IMR-90 (cell line): Measurements from ENCODE around the gene KIR3DL1. TPM values are rescaled to one million over a fixed set of nuclear protein-coding genes. Genes with fewer than 3 reads are reported as not detected.

Experiments used
- ATAC-seq: fragments of 200-7000 bp; cut with Tn5 transposase; 2 replicates; pipeline ENCODE4 v1.9.1; 2020; ENCODE audit warnings: low read depth, mild to moderate bottlenecking, moderate library complexity
- BruUV-seq: library from RNA; stranded (reverse); fragments of 400-500 nt; replicated peaks from 2 replicates; lab custom pipeline; 2021; lab: Mats Ljungman, UMichigan
- CTCF ChIA-PET: fragments of 300-600 bp; formaldehyde crosslinking; extraction: SDS; loops from one replicate; lab custom pipeline; 2021; ENCODE audit warnings: antibody characterized with exemption; lab: Yijun Ruan, JAX
- POLR2A ChIA-PET: fragments of 300-600 bp; sonication (Branson Sonifier 250); formaldehyde crosslinking; loops from one replicate; lab custom pipeline; 2022; ENCODE audit warnings: antibody characterized with exemption; ENCODE audit not compliant: unreplicated experiment; lab: Charles Lee
- DNase-seq: peaks from one replicate; pipeline ENCODE4 v3.0.0; 2013
- H2AFZ ChIP-seq: replicated peaks from 2 replicates; pipeline ENCODE3; 2013; ENCODE audit warnings: low read length, mild to moderate bottlenecking; ENCODE audit not compliant: poor library complexity
- H2AK5ac ChIP-seq: 2 replicates; pipeline ENCODE4 v1.6.1; 2013; ENCODE audit warnings: low read depth, low read length, inconsistent platforms
- H2AK9ac ChIP-seq: replicated peaks from 2 replicates; pipeline ENCODE3; 2013; ENCODE audit warnings: mild to moderate bottlenecking, low read depth, low read length, moderate library complexity; ENCODE audit not compliant: poor library complexity
- H2BK120ac ChIP-seq: 2 replicates; pipeline ENCODE4 v1.6.1; 2013; ENCODE audit warnings: low read depth, low read length, inconsistent platforms
- H2BK15ac ChIP-seq: 3 replicates; pipeline ENCODE4 v1.6.1; 2013; ENCODE audit warnings: low read depth, low read length, inconsistent platforms
- H2BK20ac ChIP-seq: 2 replicates; pipeline ENCODE4 v1.6.1; 2013; ENCODE audit warnings: low read depth, mild to moderate bottlenecking, inconsistent platforms, low read length, moderate library complexity
- H2BK5ac ChIP-seq: 2 replicates; pipeline ENCODE4 v1.6.1; 2013; ENCODE audit warnings: mild to moderate bottlenecking, low read depth, low read length, inconsistent platforms; ENCODE audit not compliant: poor library complexity, severe bottlenecking
- H3K14ac ChIP-seq: replicated peaks from 2 replicates; pipeline ENCODE4 v1.6.1; 2013; ENCODE audit warnings: low read depth, low read length, inconsistent platforms
- H3K18ac ChIP-seq: 2 replicates; pipeline ENCODE4 v1.6.1; 2013; ENCODE audit warnings: low read depth, low read length, control low read depth
- H3K23ac ChIP-seq: 2 replicates; pipeline ENCODE4 v1.6.1; 2013; ENCODE audit warnings: low read depth, low read length, inconsistent platforms
- H3K27ac ChIP-seq: 2 replicates; pipeline ENCODE4 v1.5.1; 2013; ENCODE audit warnings: mild to moderate bottlenecking, control low read depth, low read length; ENCODE audit not compliant: insufficient read depth
- H3K27me3 ChIP-seq: 2 replicates; pipeline ENCODE4 v1.6.1; 2013; ENCODE audit warnings: low read length; ENCODE audit not compliant: control insufficient read depth, insufficient read depth
- H3K36me3 ChIP-seq: 2 replicates; pipeline ENCODE4 v1.6.1; 2013; ENCODE audit warnings: low read length, mixed read lengths; ENCODE audit not compliant: control insufficient read depth, insufficient read depth
- H3K4ac ChIP-seq: 2 replicates; pipeline ENCODE4 v1.6.1; 2013; ENCODE audit warnings: low read depth, low read length, inconsistent platforms
- H3K4me1 ChIP-seq: 2 replicates; pipeline ENCODE4 v1.6.1; 2013; ENCODE audit warnings: low read length, mixed read lengths; ENCODE audit not compliant: control insufficient read depth, insufficient read depth
- H3K4me2 ChIP-seq: 2 replicates; pipeline ENCODE4 v1.6.1; 2013; ENCODE audit warnings: low read depth, mild to moderate bottlenecking, control low read depth, low read length, moderate library complexity
- H3K4me3 ChIP-seq: 2 replicates; pipeline ENCODE4 v1.5.1; 2013; ENCODE audit warnings: low read depth, mild to moderate bottlenecking, control low read depth, low read length, moderate library complexity; ENCODE audit not compliant: insufficient read depth
- H3K56ac ChIP-seq: 2 replicates; pipeline ENCODE4 v1.6.1; 2013; ENCODE audit warnings: low read length, inconsistent platforms; ENCODE audit not compliant: insufficient read depth; ENCODE audit errors: extremely low read depth
- H3K79me1 ChIP-seq, 2 experiments: 2 replicates each; pipeline ENCODE4 v1.6.1; 2013; ENCODE audit warnings: low read length in 2 of 2, inconsistent platforms in 1 of 2, low read depth in 1 of 2
- H3K9ac ChIP-seq: 2 replicates; pipeline ENCODE4 v1.6.1; 2013; ENCODE audit warnings: low read depth, low read length, control low read depth
- H3K9me1 ChIP-seq: 2 replicates; pipeline ENCODE4 v1.6.1; 2013; ENCODE audit warnings: low read length, inconsistent platforms; ENCODE audit not compliant: insufficient read depth
- H3K9me3 ChIP-seq: 2 replicates; pipeline ENCODE4 v1.6.1; 2013; ENCODE audit warnings: low read length; ENCODE audit not compliant: control insufficient read depth, insufficient read depth
- H4K20me1 ChIP-seq: 2 replicates; pipeline ENCODE4 v1.6.1; 2013; ENCODE audit warnings: low read length, inconsistent platforms; ENCODE audit not compliant: insufficient read depth
- H4K5ac ChIP-seq: 2 replicates; pipeline ENCODE4 v1.6.1; 2013; ENCODE audit warnings: mild to moderate bottlenecking, low read depth, low read length, control low read depth
- H4K8ac ChIP-seq, 2 experiments: 2 replicates each; pipeline ENCODE4 v1.6.1; 2013; ENCODE audit warnings: low read depth in 2 of 2, low read length in 2 of 2, control low read depth in 1 of 2, inconsistent platforms in 1 of 2
- H4K91ac ChIP-seq: 2 replicates; pipeline ENCODE4 v1.6.1; 2013; ENCODE audit warnings: low read depth, low read length, inconsistent platforms; ENCODE audit not compliant: insufficient read depth
- BHLHE40 ChIP-seq: fragments of 150-350 bp; IDR thresholded peaks from 2 replicates; pipeline ENCODE4 v1.6.1; 2016; ENCODE audit warnings: mild to moderate bottlenecking, low read depth, low read length
- CEBPB ChIP-seq: IDR thresholded peaks from 2 replicates; pipeline ENCODE4 v1.6.1; 2012; ENCODE audit warnings: low read depth, low read length, improper control_type of control experiment
- CHD1 ChIP-seq: IDR thresholded peaks from 2 replicates; pipeline ENCODE4 v1.6.1; 2012; ENCODE audit warnings: low read depth, low read length, improper control_type of control experiment
- FOS ChIP-seq: fragments of 150-350 bp; IDR thresholded peaks from 2 replicates; pipeline ENCODE4 v1.6.1; 2016; ENCODE audit warnings: low read depth, low read length
- MAFK ChIP-seq: IDR thresholded peaks from 2 replicates; pipeline ENCODE4 v1.6.1; 2012; ENCODE audit warnings: low read depth, low read length, improper control_type of control experiment
- MAZ ChIP-seq: IDR thresholded peaks from 2 replicates; pipeline ENCODE4 v1.6.1; 2012; ENCODE audit warnings: low read depth, mild to moderate bottlenecking, low read length, improper control_type of control experiment, moderate library complexity, borderline replicate concordance
- MXI1 ChIP-seq: IDR thresholded peaks from 2 replicates; pipeline ENCODE4 v1.6.1; 2012; ENCODE audit warnings: low read depth, mild to moderate bottlenecking, low read length, moderate library complexity, borderline replicate concordance
- NFE2L2 ChIP-seq: fragments of 150-350 bp; IDR thresholded peaks from 2 replicates; pipeline ENCODE4 v1.6.1; 2016; ENCODE audit warnings: low read depth, mild to moderate bottlenecking, low read length
- POLR2A ChIP-seq: IDR thresholded peaks from 2 replicates; pipeline ENCODE4 v1.6.1; 2012; ENCODE audit warnings: mild to moderate bottlenecking, low read depth, low read length
- RAD21 ChIP-seq: IDR thresholded peaks from 2 replicates; pipeline ENCODE4 v1.6.1; 2012; ENCODE audit warnings: low read length, improper control_type of control experiment
- RCOR1 ChIP-seq: IDR thresholded peaks from 2 replicates; pipeline ENCODE4 v1.6.1; 2012; ENCODE audit warnings: mild to moderate bottlenecking, low read length, improper control_type of control experiment; ENCODE audit not compliant: insufficient replicate concordance
- RFX5 ChIP-seq: IDR thresholded peaks from 2 replicates; pipeline ENCODE4 v1.8.0; 2012; ENCODE audit warnings: low read depth, mild to moderate bottlenecking, low read length, moderate library complexity
- SMC3 ChIP-seq: fragments of 150-350 bp; IDR thresholded peaks from 2 replicates; pipeline ENCODE4 v1.6.1; 2016; ENCODE audit warnings: low read depth, mild to moderate bottlenecking, antibody characterized with exemption, low read length, moderate library complexity
- WGBS, 2 experiments: methylation state at CpG; one replicate each; pipeline versions ENCODE4 v1.1.5 to v1.1.7; 2013; ENCODE audit warnings: missing lambda C conversion rate in 2 of 2; ENCODE audit not compliant: insufficient read length in 1 of 2; ENCODE audit errors: extremely low coverage in 2 of 2; 5-methylcytosine and 5-hydroxymethylcytosine counted together
- dilution Hi-C: fragments of 300-500 bp; cut with HindIII; formaldehyde crosslinking; loops from one replicate; pipeline ENCODE4 v1.14.3; 2018; ENCODE audit warnings: low sequenced_read_pairs; ENCODE audit not compliant: unreplicated experiment
- in situ Hi-C: fragments of 300-500 bp; cut with MboI; formaldehyde crosslinking; loops from 3 replicates; pipeline ENCODE4 v1.14.3; 2019; ENCODE audit warnings: low sequenced_read_pairs, inconsistent platforms, mixed read lengths
- intact Hi-C: fragments of 100-400 bp; cut with micrococcal nuclease; formaldehyde crosslinking; loops from 2 replicates; pipeline ENCODE4 v1.10.0; 2022
- polyA plus RNA-seq, 3 experiments: library from polyadenylated mRNA; depleted of rRNA; stranded (reverse); fragments of >200 nt; gene quantifications; 2 replicates each; pipeline ENCODE4 v1.2.3, GENCODE V29; 2012; ENCODE audit warnings: low replicate concordance in 1 of 3
- total RNA-seq: library from RNA; depleted of rRNA; stranded (reverse); fragments of >200 nt; gene quantifications from 2 replicates; pipeline ENCODE4 v1.2.3, GENCODE V29; 2012
- TF ChIP-seq, protein P1 (sequence below): fragments of 150-350 bp; IDR thresholded peaks from 2 replicates; pipeline ENCODE4 v1.6.1; 2017; ENCODE audit warnings: mild to moderate bottlenecking, antibody characterized with exemption, low read length, low read depth
- TF ChIP-seq, protein P2 (sequence below): fragments of 150-350 bp; IDR thresholded peaks from 2 replicates; pipeline ENCODE4 v1.6.1; 2016; ENCODE audit warnings: low read depth, mild to moderate bottlenecking, low read length, moderate library complexity, borderline replicate concordance
- TF ChIP-seq, protein P3 (sequence below): conservative IDR thresholded peaks from 2 replicates; pipeline ENCODE4 v1.5.1; 2012; ENCODE audit warnings: mild to moderate bottlenecking, low read depth, low read length, improper control_type of control experiment

The KIR3DL1 gene
- total and polyA plus RNA-seq, 2 of the 4 experiments (the other 2 are of a cell fraction): not detected

DNA sequence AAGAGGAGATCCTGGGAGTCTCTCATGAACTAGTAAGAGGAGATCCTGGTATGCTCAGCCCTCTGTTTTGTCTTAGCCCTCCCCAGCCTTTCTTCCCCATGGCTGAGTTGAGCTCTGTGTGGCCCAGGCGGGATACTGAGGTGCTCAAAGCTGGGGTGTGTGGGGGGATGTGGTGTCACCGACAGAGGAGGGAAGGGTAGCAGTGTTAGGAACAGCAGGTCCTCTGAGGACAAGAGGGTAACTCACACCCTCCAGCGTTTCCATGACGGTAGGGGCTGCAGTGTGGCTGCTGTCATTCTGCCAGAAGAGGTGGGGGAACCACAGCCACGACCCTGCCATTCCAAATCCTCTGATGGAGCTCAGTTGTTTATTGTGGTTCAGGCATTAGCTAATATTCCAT is 12.2 kb upstream of the KIR3DL1 start:
- H3K14ac ChIP-seq: no peak overlapping the region
- in situ Hi-C loops: no loop called here

More for the DNA sequence above, 12.2 kb upstream of the KIR3DL1 start:
- no peak overlapping the region for H4K5ac ChIP-seq
- no peak overlapping the region for H3K18ac ChIP-seq
- no peak overlapping the region for H2BK120ac ChIP-seq
- no peak for ATAC-seq
- POLR2A ChIA-PET: no interaction called here
- no peak overlapping the region for H2BK15ac ChIP-seq
- no CpG with 5 or more reads among the region's 5 CpGs for WGBS, 2 experiments
- H3K56ac ChIP-seq: no peak overlapping the region
- no peaks in the 10 kb centered on the region for H3K36me3 ChIP-seq
- no peaks in the 10 kb centered on the region for H3K4me1 ChIP-seq
- H3K27me3 ChIP-seq: no peaks in the 10 kb centered on the region
- H4K8ac ChIP-seq: no peak overlapping the region
- H2AFZ ChIP-seq: no peak overlapping the region
- TF ChIP-seq MAZ: no peak
- TF ChIP-seq RCOR1: no peak
- TF ChIP-seq RAD21: no peak
- TF ChIP-seq, protein P1, sequence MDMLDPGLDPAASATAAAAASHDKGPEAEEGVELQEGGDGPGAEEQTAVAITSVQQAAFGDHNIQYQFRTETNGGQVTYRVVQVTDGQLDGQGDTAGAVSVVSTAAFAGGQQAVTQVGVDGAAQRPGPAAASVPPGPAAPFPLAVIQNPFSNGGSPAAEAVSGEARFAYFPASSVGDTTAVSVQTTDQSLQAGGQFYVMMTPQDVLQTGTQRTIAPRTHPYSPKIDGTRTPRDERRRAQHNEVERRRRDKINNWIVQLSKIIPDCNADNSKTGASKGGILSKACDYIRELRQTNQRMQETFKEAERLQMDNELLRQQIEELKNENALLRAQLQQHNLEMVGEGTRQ: no peak
- TF ChIP-seq CHD1: no peak
- TF ChIP-seq, protein P2, sequence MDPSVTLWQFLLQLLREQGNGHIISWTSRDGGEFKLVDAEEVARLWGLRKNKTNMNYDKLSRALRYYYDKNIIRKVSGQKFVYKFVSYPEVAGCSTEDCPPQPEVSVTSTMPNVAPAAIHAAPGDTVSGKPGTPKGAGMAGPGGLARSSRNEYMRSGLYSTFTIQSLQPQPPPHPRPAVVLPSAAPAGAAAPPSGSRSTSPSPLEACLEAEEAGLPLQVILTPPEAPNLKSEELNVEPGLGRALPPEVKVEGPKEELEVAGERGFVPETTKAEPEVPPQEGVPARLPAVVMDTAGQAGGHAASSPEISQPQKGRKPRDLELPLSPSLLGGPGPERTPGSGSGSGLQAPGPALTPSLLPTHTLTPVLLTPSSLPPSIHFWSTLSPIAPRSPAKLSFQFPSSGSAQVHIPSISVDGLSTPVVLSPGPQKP: no peak
- no peak for TF ChIP-seq RFX5
- no peak for TF ChIP-seq CEBPB
- TF ChIP-seq MXI1: no peak
- no peak for TF ChIP-seq MAFK
- no peak for TF ChIP-seq SMC3
- TF ChIP-seq BHLHE40: no peak
- TF ChIP-seq FOS: no peak
- TF ChIP-seq, protein P3, sequence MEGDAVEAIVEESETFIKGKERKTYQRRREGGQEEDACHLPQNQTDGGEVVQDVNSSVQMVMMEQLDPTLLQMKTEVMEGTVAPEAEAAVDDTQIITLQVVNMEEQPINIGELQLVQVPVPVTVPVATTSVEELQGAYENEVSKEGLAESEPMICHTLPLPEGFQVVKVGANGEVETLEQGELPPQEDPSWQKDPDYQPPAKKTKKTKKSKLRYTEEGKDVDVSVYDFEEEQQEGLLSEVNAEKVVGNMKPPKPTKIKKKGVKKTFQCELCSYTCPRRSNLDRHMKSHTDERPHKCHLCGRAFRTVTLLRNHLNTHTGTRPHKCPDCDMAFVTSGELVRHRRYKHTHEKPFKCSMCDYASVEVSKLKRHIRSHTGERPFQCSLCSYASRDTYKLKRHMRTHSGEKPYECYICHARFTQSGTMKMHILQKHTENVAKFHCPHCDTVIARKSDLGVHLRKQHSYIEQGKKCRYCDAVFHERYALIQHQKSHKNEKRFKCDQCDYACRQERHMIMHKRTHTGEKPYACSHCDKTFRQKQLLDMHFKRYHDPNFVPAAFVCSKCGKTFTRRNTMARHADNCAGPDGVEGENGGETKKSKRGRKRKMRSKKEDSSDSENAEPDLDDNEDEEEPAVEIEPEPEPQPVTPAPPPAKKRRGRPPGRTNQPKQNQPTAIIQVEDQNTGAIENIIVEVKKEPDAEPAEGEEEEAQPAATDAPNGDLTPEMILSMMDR: no peak
- TF ChIP-seq NFE2L2: no peak
- no peak for TF ChIP-seq POLR2A
- H3K9ac ChIP-seq: no peak overlapping the region
- H4K91ac ChIP-seq: no peak overlapping the region
- no peak overlapping the region for H3K4me3 ChIP-seq
- intact Hi-C loops: no loop called here
- no peak overlapping the region for H3K27ac ChIP-seq
- no peak overlapping the region for H2AK5ac ChIP-seq
- H2AK9ac ChIP-seq: no peak overlapping the region
- no peaks in the 10 kb centered on the region for H4K20me1 ChIP-seq
- dilution Hi-C loops: no loop called here
- H3K4me2 ChIP-seq: no peak overlapping the region
- DNase-seq: no peak
- no peaks in the 10 kb centered on the region for H3K9me1 ChIP-seq
- H3K23ac ChIP-seq: no peak overlapping the region
- no peak overlapping the region for H3K4ac ChIP-seq
- H3K9me3 ChIP-seq: peaks cover 27% of the 10 kb centered on the region
- CTCF ChIA-PET: no interaction called here
- BruUV-seq: no TSS peak
- H2BK5ac ChIP-seq: no peak overlapping the region
- H2BK20ac ChIP-seq: no peak overlapping the region
- H3K79me1 ChIP-seq: no peaks in the 10 kb centered on the region
